B cell (primary cell): ENCODE measurements around the gene CLCN2.

Experiments used
- CTCF ChIP-seq: fragments of 200-600 bp; IDR thresholded peaks from one replicate; pipeline ENCODE4 v1.8.0; 2022; ENCODE audit warnings: antibody characterized with exemption, mild to moderate bottlenecking
- EZH2 ChIP-seq: IDR thresholded peaks from 2 replicates; pipeline ENCODE4 v1.6.1; 2012; ENCODE audit warnings: borderline replicate concordance, low read depth, mild to moderate bottlenecking, moderate library complexity, low read length; ENCODE audit not compliant: insufficient read depth, poor library complexity, severe bottlenecking

- TF ChIP-seq CTCF (no peak), EZH2 (peak; percentile 87)
Measured at GRCh38 chr3:184381261-184382224, 20.1 kb upstream of the CLCN2 start.
